ENCODE results near the gene DLX3. TPM values are rescaled to one million over a fixed set of nuclear protein-coding genes. Genes with fewer than 3 reads are reported as not detected.
A peak's percentile ranks its signal among the peaks of the same experiment; 100 is the strongest.

Gene DLX3
- total and polyA plus RNA-seq, 2 of the 8 experiments (the other 6 are each of a cell fraction or from before 2014, with no cell fraction given), result 0.15 to 0.20 TPM

GRCh38 chr17:49984283-49984682, 10.7 kb downstream of the DLX3 start:
- no peak overlapping the region for H4K8ac ChIP-seq (ENCODE audit: extremely low read depth, insufficient read depth, low read length)
- 0 out of 2 replicates have a peak, but pooled peaks have one; percentile 22 for TF ChIP-seq BACH1 (IDR thresholded peaks at IDR 0.05; ENCODE audit: low read length)
- TF ChIP-seq MAFK (IDR thresholded peaks at IDR 0.05; ENCODE audit: low read depth, low read length), result peak; percentile 91; the same call in 1 of the 2 replicates
- TF ChIP-seq KDM5A (IDR thresholded peaks at IDR 0.05; ENCODE audit: low read length), result no peak
- DNase-seq (ENCODE audit: low read depth in 1 of 2, low spot score in 2 of 2), result no peak
- H2BK120ac ChIP-seq (replicated peaks; ENCODE audit: low read depth, low read length), result no peak overlapping the region
- no peak overlapping the region for H3K9ac ChIP-seq (replicated peaks in 1 of 4; ENCODE audit: extremely low read depth in 1 of 4, low read depth in 3 of 4, low read length in 3 of 4)
- H3K79me2 ChIP-seq (ENCODE audit: control insufficient read depth in 1 of 2, insufficient read depth in 2 of 2, low read length in 2 of 2), result no peaks in the 10 kb centered on the region
- no peaks in the 10 kb centered on the region for H3K9me3 ChIP-seq (ENCODE audit: insufficient read depth in 2 of 2, low read depth in 1 of 2, low read length in 1 of 2)
- H3K56ac ChIP-seq (replicated peaks; ENCODE audit: insufficient read length, low read depth, low read length), result no peak overlapping the region
- H2AFZ ChIP-seq (ENCODE audit: low read length), result no peak overlapping the region
- H2BK12ac ChIP-seq (ENCODE audit: low read depth, low read length), result peak overlapping the region; percentile 56; the same call in 1 of the 2 replicates
- H3K18ac ChIP-seq (ENCODE audit: extremely low read depth, low read length), result peak overlapping the region; percentile 17; the same call in 1 of the 2 replicates
- no peak overlapping the region for H3K4me3 ChIP-seq (ENCODE audit: extremely low read depth in 1 of 4, insufficient read depth in 2 of 4, low read depth in 3 of 4, low read length in 4 of 4)
- H3K23me2 ChIP-seq (ENCODE audit: low read depth, low read length), result no peaks in the 10 kb centered on the region; the same call in 1 of the 2 replicates
- peaks cover 9 to 44% (median 33%) of the 10 kb centered on the region in 4 experiments for H3K27me3 ChIP-seq (replicated peaks in 1 of 4; ENCODE audit: control insufficient read depth in 3 of 4, extremely low read depth in 1 of 4, insufficient read depth in 3 of 4, low read length in 3 of 4)
- H3K27ac ChIP-seq (ENCODE audit: low read depth, low read length), result no peak overlapping the region
- ChIA-PET POLR2A (ENCODE audit: partially characterized antibody) (interaction anchor here (2.0 kb wide), 1 partner anchor 10 kb away, joined by 5 read pairs; the partner anchor contains the start of gene DLX3), CTCF (ENCODE audit: partially characterized antibody) (interaction anchor here (0.7 to 18.5 kb wide), 10 partner anchors 7 to 129 kb away, joined by 3 to 547 read pairs (median 4); partner anchors contain the start of genes DLX3 and TAC4)
- H3K36me3 ChIP-seq (ENCODE audit: control insufficient read depth in 2 of 4, insufficient read depth in 4 of 4, low read length in 3 of 4), result no peaks in the 10 kb centered on the region
- no peak overlapping the region for H3K4me2 ChIP-seq (ENCODE audit: insufficient read depth in 1 of 2, low read depth in 2 of 2, low read length in 2 of 2)
- H3K79me1 ChIP-seq (ENCODE audit: low read depth, low read length), result no peaks in the 10 kb centered on the region
- H3K4ac ChIP-seq (replicated peaks; ENCODE audit: insufficient read length, low read depth, low read length), result no peak overlapping the region
- no peak overlapping the region for H3K14ac ChIP-seq (ENCODE audit: insufficient read length)
- WGBS, 2 experiments (ENCODE audit: extremely low coverage in 1 of 2, insufficient coverage in 1 of 2, insufficient read length in 1 of 2, insufficient replicate concordance in 2 of 2, low coverage in 1 of 2, low lambda C conversion rate in 2 of 2, missing lambda C conversion rate in 1 of 2), result 61% methylated on average over 3 of the region's 3 CpGs; no CpG with 5 or more reads in 1 of the 2 experiments
- H2BK20ac ChIP-seq (ENCODE audit: low read length), result no peak overlapping the region
- peaks cover 0 to 20% (median 11%) of the 10 kb centered on the region in 4 experiments; a peak in 6 of 7 replicates for H3K4me1 ChIP-seq (replicated peaks in 1 of 4; ENCODE audit: control insufficient read depth in 3 of 4, insufficient read depth in 4 of 4, low read length in 3 of 4)
- no peak for FAIRE-seq
- peak overlapping the region; percentile 30; the same call in 1 of the 2 replicates for H2AK5ac ChIP-seq (ENCODE audit: low read depth, low read length)
- no peak overlapping the region for H4K5ac ChIP-seq (ENCODE audit: insufficient read length, low read depth, low read length)
- H4K20me1 ChIP-seq (replicated peaks in 1 of 2; ENCODE audit: control insufficient read depth in 1 of 2, insufficient read depth in 2 of 2, low read length in 2 of 2), result no peaks in the 10 kb centered on the region
- H2BK5ac ChIP-seq (ENCODE audit: low read depth, low read length), result peak overlapping the region; percentile 55; the same call in 1 of the 2 replicates
- H3K23ac ChIP-seq (ENCODE audit: insufficient read length), result no peak overlapping the region
- H2BK15ac ChIP-seq (ENCODE audit: low read length), result 0 out of 2 replicates have a peak overlapping the region, but pooled peaks have one; percentile 9
- no peak overlapping the region for H4K91ac ChIP-seq (replicated peaks; ENCODE audit: insufficient read length, low read length)
